ENCODE data around the gene BRWD1. TPM values are rescaled to one million over a fixed set of nuclear protein-coding genes. Genes with fewer than 3 reads are reported as not detected.

The BRWD1 gene
- polyA plus RNA-seq, 1 donor from 2014 or later, result 38.9 TPM

DNA sequence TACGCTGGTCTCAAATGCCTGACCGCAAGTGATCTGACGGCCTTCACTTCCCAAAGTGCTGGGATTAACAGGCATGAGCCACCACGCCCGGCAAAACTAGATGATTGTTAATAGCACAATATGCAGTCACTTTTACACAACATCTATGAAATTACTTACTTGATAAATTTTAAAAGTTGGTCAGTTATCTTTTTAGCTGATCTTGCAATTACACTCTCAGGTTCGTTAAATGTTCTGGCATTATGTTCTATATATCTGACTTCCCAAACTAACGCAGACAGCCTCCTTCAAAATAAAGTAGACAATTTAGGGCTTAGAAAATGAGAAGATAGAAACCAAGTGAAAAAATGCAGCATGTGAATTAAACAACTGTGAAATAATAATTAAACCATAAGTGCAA, 98.4 kb downstream of the BRWD1 start:
- Mint-ChIP-seq H3K4me3 (no peak overlapping the region), H3K9me3 (no peaks in the 10 kb centered on the region), H3K4me1 (peaks cover 0 to 4% (median 0%) of the 10 kb centered on the region in 3 donors), H3K36me3 (peaks cover 3% of the 10 kb centered on the region), H3K27ac (no peak overlapping the region), H3K27me3 (no peaks in the 10 kb centered on the region)

DNA sequence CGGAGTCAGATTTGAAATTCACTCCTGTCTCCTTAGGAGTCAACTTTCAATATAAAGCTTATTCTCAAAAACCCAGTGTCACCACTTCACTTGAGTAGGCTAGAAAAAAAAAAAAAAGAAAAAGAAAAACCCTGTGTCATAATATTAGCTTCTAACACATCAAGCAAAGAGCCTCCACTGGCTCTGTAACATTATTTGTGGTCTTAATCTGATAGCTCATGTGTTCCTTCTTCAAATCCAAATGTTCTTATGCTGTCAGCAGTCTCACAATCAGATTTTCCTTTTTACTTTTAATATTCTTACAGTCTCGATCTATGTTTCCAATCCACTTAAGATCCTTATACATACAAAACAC, 104.1 kb downstream of the BRWD1 start:
- H3K4me3 Mint-ChIP-seq, result no peak overlapping the region
- no peak overlapping the region for H3K27ac Mint-ChIP-seq
- no peaks in the 10 kb centered on the region for H3K9me3 Mint-ChIP-seq
- peaks cover 8% of the 10 kb centered on the region for H3K36me3 Mint-ChIP-seq
- H3K4me1 Mint-ChIP-seq, result peaks cover 0 to 2% (median 0%) of the 10 kb centered on the region in 3 donors
- H3K27me3 Mint-ChIP-seq, result no peaks in the 10 kb centered on the region

DNA sequence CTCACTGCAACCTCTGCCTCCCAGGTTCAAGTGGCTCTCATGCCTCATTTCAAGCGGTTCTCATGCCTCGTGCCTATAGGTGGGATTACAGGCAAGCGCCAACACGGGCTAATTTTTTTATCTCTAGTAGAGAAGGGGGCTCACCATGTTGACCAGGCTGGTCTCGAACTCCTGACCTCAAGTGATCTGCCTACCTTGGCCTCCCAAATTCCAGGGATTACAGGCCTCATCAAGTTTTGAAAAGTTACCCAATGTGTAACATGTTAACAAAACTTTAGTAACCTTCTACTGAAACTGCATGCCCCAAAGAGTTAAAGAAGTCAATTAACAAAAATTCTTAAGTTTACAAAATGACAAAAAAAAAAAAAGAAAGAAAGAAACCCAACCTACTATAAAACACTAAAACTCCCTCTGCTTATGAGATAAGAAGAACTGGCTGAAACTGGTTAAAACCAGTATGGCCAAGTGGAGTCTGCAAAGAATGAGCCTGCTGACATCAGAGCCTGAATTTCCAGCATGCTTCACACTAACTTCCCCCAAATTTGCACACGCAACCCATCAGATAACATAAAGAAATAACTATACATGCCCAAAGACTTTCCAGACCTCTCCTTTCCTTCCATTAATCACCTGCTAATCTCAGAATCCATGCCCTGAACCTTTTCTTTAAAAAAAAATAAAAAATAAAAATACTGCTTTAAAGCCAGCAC, 104.7 kb downstream of the BRWD1 start:
- H3K27me3 Mint-ChIP-seq, result no peaks in the 10 kb centered on the region
- H3K4me1 Mint-ChIP-seq, result peaks cover 0 to 2% (median 0%) of the 10 kb centered on the region in 3 donors
- H3K4me3 Mint-ChIP-seq, result no peak overlapping the region
- peaks cover 8% of the 10 kb centered on the region for H3K36me3 Mint-ChIP-seq
- H3K9me3 Mint-ChIP-seq, result no peaks in the 10 kb centered on the region
- H3K27ac Mint-ChIP-seq, result no peak overlapping the region

DNA sequence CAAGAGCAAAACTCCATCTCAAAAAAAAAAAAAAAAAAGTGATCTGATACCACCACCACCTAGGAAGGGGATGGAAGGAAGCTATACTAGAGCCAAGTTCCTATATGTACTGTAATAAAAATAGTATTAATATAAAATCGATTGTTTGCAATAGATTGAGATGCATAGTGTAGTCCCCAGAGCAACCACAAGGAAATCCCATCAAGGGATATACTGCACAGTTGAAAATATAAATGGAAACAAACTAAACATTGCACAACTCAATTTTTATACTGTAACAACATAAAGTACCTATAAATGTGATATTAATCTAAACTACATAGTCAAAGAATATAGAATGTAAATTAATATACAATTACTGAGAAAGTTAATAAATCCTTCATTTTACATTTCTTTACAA, 109.3 kb downstream of the BRWD1 start:
- no peaks in the 10 kb centered on the region for H3K27me3 Mint-ChIP-seq
- peaks cover 7% of the 10 kb centered on the region for H3K36me3 Mint-ChIP-seq
- H3K4me1 Mint-ChIP-seq, result no peaks in the 10 kb centered on the region
- no peak overlapping the region for H3K4me3 Mint-ChIP-seq
- no peaks in the 10 kb centered on the region for H3K9me3 Mint-ChIP-seq
- no peak overlapping the region for H3K27ac Mint-ChIP-seq

DNA sequence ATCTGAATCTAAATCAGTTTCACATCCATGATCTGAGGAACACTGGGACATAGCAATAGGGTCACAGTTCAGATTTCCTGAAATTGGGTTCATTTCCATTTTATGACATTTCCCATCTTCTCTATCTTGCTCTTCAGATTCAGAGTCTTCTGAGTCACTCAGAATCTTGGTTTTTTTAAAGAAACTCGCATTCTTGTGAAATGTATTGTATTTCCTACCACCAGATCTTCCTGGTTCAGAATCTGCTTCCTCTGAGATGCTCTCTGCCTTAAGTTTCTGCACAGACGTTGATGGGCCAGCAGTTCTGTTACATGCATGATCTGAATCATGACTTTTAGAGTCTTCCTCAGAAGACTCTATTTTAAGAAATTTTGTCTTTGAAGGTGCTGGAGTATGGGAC, 114.6 kb downstream of the BRWD1 start:
- no peak overlapping the region for H3K4me3 Mint-ChIP-seq
- H3K27me3 Mint-ChIP-seq, result no peaks in the 10 kb centered on the region
- peaks cover 9% of the 10 kb centered on the region for H3K36me3 Mint-ChIP-seq
- no peak overlapping the region for H3K27ac Mint-ChIP-seq
- H3K4me1 Mint-ChIP-seq, result peaks cover 6 to 9% (median 7%) of the 10 kb centered on the region in 3 donors
- H3K9me3 Mint-ChIP-seq, result no peaks in the 10 kb centered on the region

DNA sequence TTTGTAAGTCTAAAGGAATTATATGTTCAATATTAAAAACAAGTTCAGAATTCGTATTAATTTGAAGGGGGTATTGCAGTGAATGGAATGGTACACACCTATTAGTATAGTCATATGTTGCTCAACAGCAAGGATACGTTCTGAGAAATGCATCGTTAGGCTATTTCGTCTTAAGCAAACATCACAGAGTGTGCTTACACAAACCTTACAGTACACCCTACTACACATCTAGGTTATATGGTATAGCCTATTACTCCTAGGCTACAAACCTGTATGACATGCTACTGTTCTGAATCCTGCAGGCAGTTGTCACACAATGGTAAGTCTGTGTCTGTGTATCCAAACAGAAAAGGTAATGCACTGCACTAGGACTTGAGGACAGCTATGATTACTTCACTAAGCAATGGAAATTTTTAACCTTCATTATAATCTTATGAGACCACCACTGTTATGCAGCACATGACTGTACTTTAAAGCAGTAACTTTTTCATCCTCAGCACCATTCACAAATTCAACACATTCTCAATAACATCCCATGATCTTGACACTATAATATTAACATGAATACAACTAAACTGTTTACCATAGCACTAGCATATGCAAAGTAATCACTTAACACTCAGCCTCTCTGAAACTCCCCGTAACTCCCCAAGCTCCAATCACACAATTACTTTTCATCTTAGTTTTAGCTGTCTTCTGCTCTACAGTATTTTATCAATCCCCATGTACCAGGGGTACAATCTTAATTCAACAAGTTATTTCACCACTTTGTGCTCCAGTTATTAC, 115.8 kb downstream of the BRWD1 start:
- Mint-ChIP-seq H3K36me3 (peaks cover 9% of the 10 kb centered on the region), H3K9me3 (no peaks in the 10 kb centered on the region), H3K27ac (peak overlapping the region in 1 of 3 donors; percentile 88), H3K4me3 (no peak overlapping the region), H3K27me3 (no peaks in the 10 kb centered on the region), H3K4me1 (peaks cover 6 to 9% (median 7%) of the 10 kb centered on the region in 3 donors)

DNA sequence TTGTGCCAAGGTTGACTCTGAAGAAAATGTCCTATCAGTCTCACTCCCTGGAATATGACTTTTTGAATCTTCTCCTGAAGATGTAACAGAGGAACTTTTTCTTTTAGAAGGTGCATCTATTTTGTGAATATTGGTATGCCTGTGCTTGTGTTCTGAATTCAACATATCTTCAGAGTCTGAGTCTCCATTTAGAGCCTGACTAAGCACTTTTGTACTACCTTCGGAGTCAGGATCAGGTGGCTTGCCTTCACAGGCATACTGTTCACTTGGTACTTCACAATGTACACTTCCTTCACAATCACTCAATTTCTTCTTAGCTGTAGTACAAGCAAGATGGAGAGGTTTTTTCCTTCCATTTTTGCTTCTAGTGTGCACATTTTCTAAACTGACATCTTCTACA, 116.6 kb downstream of the BRWD1 start:
- Mint-ChIP-seq H3K27me3 (no peaks in the 10 kb centered on the region), H3K36me3 (peaks cover 9% of the 10 kb centered on the region), H3K27ac (peak overlapping the region in 2 of 3 donors; percentile 88 to 90), H3K4me3 (no peak overlapping the region), H3K9me3 (no peaks in the 10 kb centered on the region), H3K4me1 (peaks cover 6 to 9% (median 7%) of the 10 kb centered on the region in 3 donors)

DNA sequence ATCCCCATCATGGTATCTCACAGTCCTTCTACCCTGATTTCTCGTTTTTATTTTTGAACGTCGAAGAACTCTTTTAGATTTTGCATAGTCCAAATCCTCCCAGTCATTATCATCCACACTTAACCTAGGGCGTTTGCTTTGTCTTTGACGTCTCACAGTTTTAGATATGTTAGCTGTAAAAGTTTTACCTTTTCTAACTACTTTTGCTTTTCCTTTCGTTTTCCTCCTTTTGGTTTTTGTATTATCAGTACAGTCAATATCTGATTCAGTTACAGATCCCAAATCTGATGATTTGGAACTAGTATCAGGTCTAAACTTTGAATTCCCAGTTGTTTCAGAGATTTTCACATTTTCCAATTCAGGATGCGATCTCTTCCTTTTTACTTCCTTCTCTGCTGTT, 117.1 kb downstream of the BRWD1 start:
- Mint-ChIP-seq H3K36me3 (peaks cover 9% of the 10 kb centered on the region), H3K27ac (peak overlapping the region in 2 of 3 donors; percentile 88 to 90), H3K9me3 (no peaks in the 10 kb centered on the region), H3K4me1 (peaks cover 6 to 9% (median 7%) of the 10 kb centered on the region in 3 donors), H3K4me3 (no peak overlapping the region), H3K27me3 (no peaks in the 10 kb centered on the region)

DNA sequence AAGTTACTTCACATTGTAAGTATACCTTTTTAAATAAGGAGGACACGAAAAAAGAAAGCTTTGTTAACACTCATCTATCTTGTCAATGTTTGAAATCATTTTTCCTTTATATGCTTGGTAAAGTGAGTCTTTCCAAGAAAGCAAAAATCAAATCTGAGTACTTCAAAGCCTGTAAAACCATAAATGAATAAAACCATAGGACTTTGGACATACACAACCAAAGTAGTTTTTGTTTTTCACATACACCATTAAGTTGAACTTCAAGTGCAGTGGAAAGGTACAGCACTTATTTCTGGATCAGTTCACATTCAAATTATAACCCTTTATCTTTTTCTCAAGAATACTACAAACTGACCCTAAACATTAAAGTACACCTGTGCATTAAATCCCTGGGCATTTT, 120.1 kb downstream of the BRWD1 start:
- peaks cover 7 to 12% (median 9%) of the 10 kb centered on the region in 3 donors for H3K4me1 Mint-ChIP-seq
- H3K36me3 Mint-ChIP-seq, result peaks cover 5% of the 10 kb centered on the region
- H3K9me3 Mint-ChIP-seq, result no peaks in the 10 kb centered on the region
- H3K27ac Mint-ChIP-seq, result peak overlapping the region in 2 of 3 donors; percentile 29 to 60
- H3K27me3 Mint-ChIP-seq, result no peaks in the 10 kb centered on the region
- H3K4me3 Mint-ChIP-seq, result no peak overlapping the region

DNA sequence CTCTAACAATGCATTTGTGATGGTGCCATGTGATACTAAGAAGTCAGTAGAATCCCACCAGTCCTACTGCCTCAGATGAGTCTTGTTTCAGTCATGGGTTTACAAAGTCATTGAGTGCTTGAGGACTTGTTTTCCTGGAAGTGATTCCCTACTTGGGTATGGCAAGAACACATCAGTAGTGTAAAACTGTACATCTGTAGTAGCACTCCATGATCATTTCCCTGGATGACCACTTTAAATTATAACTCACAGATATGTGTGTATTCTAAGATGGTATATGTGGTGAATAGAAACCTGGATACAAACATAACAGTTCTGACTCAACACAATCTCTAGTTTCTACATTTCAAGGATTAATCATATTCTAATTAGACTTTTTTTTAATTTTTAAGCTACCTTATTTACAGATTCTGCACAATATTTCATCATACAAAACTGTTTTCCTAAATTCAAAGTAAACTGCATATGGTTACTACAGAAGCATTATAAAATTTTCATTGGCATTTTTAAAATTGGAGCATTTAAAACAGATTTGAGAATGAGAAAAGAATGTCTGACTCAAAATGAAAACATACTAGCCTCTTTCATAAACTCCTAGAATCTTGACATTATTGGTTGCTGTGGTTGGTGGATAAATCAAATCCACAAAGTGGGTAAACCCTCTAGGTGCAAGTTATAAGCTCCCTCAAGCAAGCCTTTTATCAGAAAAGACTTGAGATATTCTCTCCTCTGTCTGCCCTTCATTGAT, 123.4 kb downstream of the BRWD1 start:
- H3K4me1 Mint-ChIP-seq, result peaks cover 5 to 19% (median 13%) of the 10 kb centered on the region in 3 donors
- H3K27ac Mint-ChIP-seq, result no peak overlapping the region
- peaks cover under 1% of the 10 kb centered on the region for H3K36me3 Mint-ChIP-seq
- H3K9me3 Mint-ChIP-seq, result no peaks in the 10 kb centered on the region
- no peaks in the 10 kb centered on the region for H3K27me3 Mint-ChIP-seq
- no peak overlapping the region for H3K4me3 Mint-ChIP-seq

DNA sequence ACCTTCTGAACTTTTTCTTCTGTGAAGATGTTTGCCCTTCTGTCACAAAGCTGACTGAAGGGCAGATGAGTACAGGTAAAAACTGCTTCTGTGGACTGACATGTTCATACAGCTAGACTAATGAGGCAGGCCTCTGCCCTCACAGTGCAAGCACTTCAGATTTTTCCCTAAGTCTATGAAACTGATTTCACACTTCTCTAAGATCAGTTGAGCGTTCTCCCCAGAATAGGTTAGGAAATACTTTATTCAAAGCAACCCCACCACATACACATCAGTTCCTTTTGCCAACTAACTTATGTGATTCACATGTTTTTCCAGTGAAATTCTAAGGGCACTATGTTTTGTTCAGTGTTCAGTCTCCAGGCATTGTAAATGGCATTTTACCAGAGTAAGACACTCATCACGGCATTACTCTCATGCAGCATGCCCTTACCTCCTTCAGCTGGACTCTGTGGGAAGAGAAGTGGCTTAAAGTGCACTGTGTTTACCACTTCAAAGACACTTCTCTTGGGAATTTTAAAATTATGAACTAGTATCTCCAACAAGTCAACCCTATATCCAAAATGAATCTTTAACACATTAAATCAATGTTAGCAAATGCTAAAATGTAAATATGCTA, 124.8 kb downstream of the BRWD1 start:
- H3K4me1 Mint-ChIP-seq, result peaks cover 12 to 29% (median 23%) of the 10 kb centered on the region in 3 donors
- H3K4me3 Mint-ChIP-seq, result peak overlapping the region in 1 of 4 donors; percentile 35
- no peaks in the 10 kb centered on the region for H3K9me3 Mint-ChIP-seq
- H3K36me3 Mint-ChIP-seq, result no peaks in the 10 kb centered on the region
- peak overlapping the region in 1 of 3 donors; percentile 16 for H3K27ac Mint-ChIP-seq
- H3K27me3 Mint-ChIP-seq, result no peaks in the 10 kb centered on the region

DNA sequence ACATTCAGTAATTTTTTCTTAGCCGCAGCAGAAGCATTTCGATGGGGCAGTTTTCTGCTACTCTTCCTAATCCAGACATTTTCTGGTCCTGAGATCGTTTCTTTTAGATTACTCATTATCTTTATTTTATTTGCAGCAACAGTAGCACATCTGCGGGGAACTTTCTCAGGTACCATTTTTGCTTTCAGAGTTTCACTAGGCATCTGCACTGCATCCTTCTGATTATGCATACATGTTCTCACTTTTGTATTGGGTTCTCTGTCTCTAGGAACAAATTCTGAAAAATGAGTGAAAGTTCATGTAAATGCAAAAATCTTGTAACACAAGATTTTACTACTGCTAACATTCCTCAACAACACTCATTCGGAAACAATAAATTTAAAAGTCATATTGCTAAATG, 126.3 kb downstream of the BRWD1 start:
- Mint-ChIP-seq H3K27ac (peak overlapping the region; percentile 27 to 78 (median 29)), H3K4me1 (peaks cover 15 to 35% (median 32%) of the 10 kb centered on the region in 3 donors), H3K36me3 (no peaks in the 10 kb centered on the region), H3K27me3 (no peaks in the 10 kb centered on the region), H3K4me3 (peak overlapping the region in 2 of 4 donors; percentile 2 to 69), H3K9me3 (no peaks in the 10 kb centered on the region)

DNA sequence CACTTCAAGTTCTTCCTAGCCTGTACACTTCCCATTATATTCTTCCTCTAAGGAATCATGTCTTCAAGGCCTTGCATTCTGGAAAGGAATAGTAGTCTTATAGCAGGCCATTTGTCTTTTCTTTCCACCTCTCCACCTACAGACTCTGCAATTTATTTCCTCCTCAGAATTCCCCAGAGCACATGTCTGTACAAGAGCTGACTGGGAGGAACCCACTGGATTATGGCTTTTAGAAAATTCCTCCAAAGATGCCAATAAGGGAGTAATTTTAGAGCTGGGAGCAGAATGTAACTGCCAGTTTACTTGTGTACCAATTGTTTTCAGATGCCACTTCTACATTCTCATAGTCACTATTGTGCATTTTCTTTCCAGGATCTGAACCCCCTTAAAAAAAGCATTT, 126.8 kb downstream of the BRWD1 start:
- no peaks in the 10 kb centered on the region for H3K36me3 Mint-ChIP-seq
- peak overlapping the region in 1 of 4 donors; percentile 69 for H3K4me3 Mint-ChIP-seq
- H3K9me3 Mint-ChIP-seq, result no peaks in the 10 kb centered on the region
- peaks cover 18 to 40% (median 35%) of the 10 kb centered on the region in 3 donors for H3K4me1 Mint-ChIP-seq
- H3K27me3 Mint-ChIP-seq, result no peaks in the 10 kb centered on the region
- H3K27ac Mint-ChIP-seq, result peak overlapping the region; percentile 29 to 78 (median 49)

DNA sequence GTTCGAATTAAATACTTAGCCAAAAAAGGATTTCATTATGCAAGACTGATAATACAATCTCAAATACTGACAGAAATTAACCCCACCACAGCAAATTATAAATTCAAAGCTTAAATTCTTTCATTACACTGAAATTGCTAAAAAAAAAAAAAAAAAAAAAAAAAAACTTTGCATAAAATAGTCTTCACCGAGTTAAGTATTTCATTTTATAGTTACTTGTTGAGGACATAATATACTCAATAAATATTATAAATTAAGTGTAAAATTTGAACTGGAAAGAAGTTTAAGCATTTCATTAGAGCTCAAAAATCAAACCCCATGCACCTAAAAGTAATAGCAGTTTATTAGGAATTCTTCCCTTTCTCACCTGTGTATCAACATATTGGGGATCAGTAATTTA, 128.3 kb downstream of the BRWD1 start:
- H3K27ac Mint-ChIP-seq, result peak overlapping the region in 2 of 3 donors; percentile 76 to 83
- no peaks in the 10 kb centered on the region for H3K9me3 Mint-ChIP-seq
- peak overlapping the region in 2 of 4 donors; percentile 38 to 98 for H3K4me3 Mint-ChIP-seq
- H3K27me3 Mint-ChIP-seq, result no peaks in the 10 kb centered on the region
- peaks cover 23 to 46% (median 45%) of the 10 kb centered on the region in 3 donors for H3K4me1 Mint-ChIP-seq
- H3K36me3 Mint-ChIP-seq, result no peaks in the 10 kb centered on the region
